HCT116 (cell line): ENCODE measurements around the gene CLEC18A. TPM values are rescaled to one million over a fixed set of nuclear protein-coding genes. Genes with fewer than 3 reads are reported as not detected.

Experiments
- ATAC-seq: fragments of 200-7000 bp; cut with Tn5 transposase; 2 replicates; pipeline ENCODE4 v1.9.1; 2020; ENCODE audit warnings: mild to moderate bottlenecking, moderate library complexity
- BruUV-seq: library from RNA; stranded (reverse); fragments of 400-500 nt; replicated peaks from 2 replicates; lab custom pipeline; 2021; lab: Mats Ljungman, UMichigan
- CTCF ChIA-PET: fragments of 300-600 bp; sonication (Branson Sonifier 250); formaldehyde crosslinking; loops from one replicate; lab custom pipeline; 2021; ENCODE audit warnings: antibody characterized with exemption; lab: Charles Lee
- POLR2A ChIA-PET: fragments of 300-600, 350-600 bp; sonication (Branson Sonifier 250); formaldehyde crosslinking; loops from one replicate; lab custom pipeline; 2021; ENCODE audit warnings: antibody characterized with exemption; lab: Charles Lee
- RAD21 ChIA-PET, 2 experiments: fragments of 300-600 bp; sonication (Branson Sonifier 250); formaldehyde crosslinking; loops; one replicate each; lab custom pipeline; 2023; ENCODE audit warnings: low total read pairs in 2 of 2; ENCODE audit not compliant: uncharacterized antibody in 2 of 2, unreplicated experiment in 2 of 2, low non-redundant PET in 1 of 2; lab: Charles Lee
- DNase-seq: peaks from one replicate; pipeline ENCODE4 v3.0.0-alpha.2; 2010; ENCODE audit warnings: low read depth, low spot score
- H2AFZ ChIP-seq: fragments of 200-600 bp; shearing (Covaris generic), sonication (generic); 2 replicates; pipeline ENCODE4 v1.6.1; 2017; ENCODE audit warnings: low read depth, mixed run types, mixed read lengths, antibody characterized with exemption, low read length; ENCODE audit not compliant: poor library complexity, severe bottlenecking
- H3K27ac ChIP-seq: 2 replicates; pipeline ENCODE4 v1.5.1; 2012; ENCODE audit warnings: low read depth, low read length
- H3K27me3 ChIP-seq: fragments of 200-600 bp; sonication (generic); 2 replicates; pipeline ENCODE4 v1.6.1; 2016; ENCODE audit warnings: mixed run types, low read length, mixed read lengths; ENCODE audit not compliant: insufficient read depth
- H3K36me3 ChIP-seq, 2 experiments: fragments of 200-500 bp in 1 of 2; fragments of 200-600 bp in 1 of 2; sonication (Bioruptor generic) in 1 of 2; sonication (generic) in 1 of 2; 2 replicates each; pipeline versions ENCODE4 v1.5.1 to v1.6.1; 2014 to 2016; ENCODE audit warnings: low read length in 2 of 2, inconsistent platforms in 1 of 2, mixed read lengths in 1 of 2, mixed run types in 1 of 2; ENCODE audit not compliant: insufficient read depth in 2 of 2, control insufficient read depth in 1 of 2
- H3K4me1 ChIP-seq, 2 experiments: fragments of 200-600 bp in 1 of 2; sonication (generic) in 1 of 2; 2 replicates each; pipeline versions ENCODE4 v1.5.1 to v1.6.1; 2012 to 2017; ENCODE audit warnings: low read length in 2 of 2, inconsistent platforms in 1 of 2, mild to moderate bottlenecking in 1 of 2, mixed read lengths in 1 of 2, mixed run types in 1 of 2, moderate library complexity in 1 of 2; ENCODE audit not compliant: insufficient read depth in 2 of 2, control insufficient read depth in 1 of 2
- H3K4me2 ChIP-seq: fragments of 200-600 bp; sonication (generic); 2 replicates; pipeline ENCODE4 v1.6.1; 2017; ENCODE audit warnings: mixed run types, low read length, mixed read lengths
- H3K4me3 ChIP-seq, 2 experiments: fragments of 200-600 bp in 1 of 2; sonication (generic) in 1 of 2; replicated peaks in 1 of 2; 2 replicates each; pipeline ENCODE4 v1.5.1; 2011 to 2016; ENCODE audit warnings: low read length in 2 of 2, control low read depth in 1 of 2, low read depth in 1 of 2, mild to moderate bottlenecking in 1 of 2, mixed read lengths in 1 of 2, mixed run types in 1 of 2
- H3K79me2 ChIP-seq: fragments of 200-600 bp; sonication (generic); 2 replicates; pipeline ENCODE4 v1.6.1; 2017; ENCODE audit warnings: mild to moderate bottlenecking, mixed run types, low read length, moderate library complexity, mixed read lengths; ENCODE audit not compliant: insufficient read depth
- H3K9ac ChIP-seq: fragments of 200-600 bp; sonication (generic); 2 replicates; pipeline ENCODE4 v1.6.1; 2016; ENCODE audit warnings: low read length, mixed read lengths
- H3K9me2 ChIP-seq: fragments of 200-600 bp; sonication (generic), shearing (Covaris generic); 2 replicates; pipeline ENCODE4 v1.6.1; 2017; ENCODE audit warnings: mixed run types, mild to moderate bottlenecking, moderate library complexity; ENCODE audit not compliant: insufficient read depth
- H3K9me3 ChIP-seq, 2 experiments: fragments of 200-500 bp in 1 of 2; fragments of 200-600 bp in 1 of 2; sonication (Bioruptor generic) in 1 of 2; sonication (generic) in 1 of 2; 2 replicates each; pipeline ENCODE4 v1.6.1; 2014 to 2017; ENCODE audit warnings: low read length in 2 of 2, mixed read lengths in 2 of 2, inconsistent platforms in 1 of 2, low read depth in 1 of 2, mild to moderate bottlenecking in 1 of 2, mixed run types in 1 of 2, moderate library complexity in 1 of 2; ENCODE audit not compliant: control insufficient read depth in 1 of 2, insufficient read depth in 1 of 2
- H4K20me1 ChIP-seq: fragments of 200-600 bp; sonication (generic), shearing (Covaris generic); 2 replicates; pipeline ENCODE4 v1.6.1; 2017; ENCODE audit warnings: mixed run types, mild to moderate bottlenecking, moderate library complexity; ENCODE audit not compliant: insufficient read depth
- CEBPB ChIP-seq: IDR thresholded peaks from 2 replicates; pipeline ENCODE4 v1.6.1; 2012; ENCODE audit warnings: low read depth
- CTCF ChIP-seq, 3 experiments: fragments of 200-600 bp in 1 of 3; sonication (generic) in 1 of 3; IDR thresholded peaks in 2 of 3; conservative IDR thresholded peaks in 1 of 3; 2 replicates each; pipeline ENCODE4 v1.5.1; 2012 to 2017; ENCODE audit warnings: low read depth in 2 of 3, low read length in 2 of 3, antibody characterized with exemption in 1 of 3, borderline replicate concordance in 1 of 3, control low read depth in 1 of 3, mild to moderate bottlenecking in 1 of 3, mixed read lengths in 1 of 3, mixed run types in 1 of 3, moderate library complexity in 1 of 3; ENCODE audit not compliant: insufficient read depth in 1 of 3
- EGR1 ChIP-seq: IDR thresholded peaks from 2 replicates; pipeline ENCODE4 v1.6.1; 2012; ENCODE audit warnings: low read depth
- EZH2 ChIP-seq: fragments of 200-600 bp; sonication (generic); IDR thresholded peaks from 2 replicates; pipeline ENCODE4 v1.6.1; 2017; ENCODE audit warnings: antibody characterized with exemption, mixed run types
- EZH2phosphoT487 ChIP-seq: fragments of 200-600 bp; IDR thresholded peaks from 2 replicates; pipeline ENCODE4 v1.6.1; 2018; ENCODE audit warnings: antibody characterized with exemption, borderline replicate concordance
- FOSL1 ChIP-seq: IDR thresholded peaks from 2 replicates; pipeline ENCODE4 v1.6.1; 2012; ENCODE audit warnings: low read depth
- JUND ChIP-seq: IDR thresholded peaks from 2 replicates; pipeline ENCODE4 v1.6.1; 2012
- POLR2A ChIP-seq: IDR thresholded peaks from 2 replicates; pipeline ENCODE4 v1.7.0; 2011; ENCODE audit warnings: borderline replicate concordance; ENCODE audit not compliant: insufficient read depth, insufficient read length; ENCODE audit errors: extremely low read depth
- RAD21 ChIP-seq: IDR thresholded peaks from 2 replicates; pipeline ENCODE4 v1.6.1; 2012; ENCODE audit warnings: low read depth, mild to moderate bottlenecking
- SIN3A ChIP-seq: IDR thresholded peaks from 2 replicates; pipeline ENCODE4 v1.6.1; 2012; ENCODE audit warnings: low read depth
- SP1 ChIP-seq: IDR thresholded peaks from 2 replicates; pipeline ENCODE4 v1.6.1; 2012; ENCODE audit warnings: low read depth
- TCF7L2 ChIP-seq: IDR thresholded peaks from 2 replicates; pipeline ENCODE4 v1.7.0; 2011; ENCODE audit warnings: borderline replicate concordance, inconsistent platforms; ENCODE audit not compliant: insufficient read depth, insufficient read length; ENCODE audit errors: extremely low read depth
- YY1 ChIP-seq: IDR thresholded peaks from 2 replicates; pipeline ENCODE4 v1.6.1; 2011; ENCODE audit warnings: low read length, low read depth, moderate library complexity, mild to moderate bottlenecking; ENCODE audit not compliant: insufficient replicate concordance; ENCODE audit errors: extremely low read depth
- ZFX ChIP-seq: fragments of 450-650 bp; IDR thresholded peaks from 2 replicates; pipeline ENCODE4 v1.6.1; 2017
- intact Hi-C: fragments of 100-400 bp; cut with micrococcal nuclease; formaldehyde crosslinking; loops from 2 replicates; pipeline ENCODE4 v1.10.0; 2022
- total RNA-seq: library from RNA; stranded (reverse); gene quantifications from one replicate; pipeline ENCODE4 v1.2.1, GENCODE V29; 2021; ENCODE audit not compliant: unreplicated experiment
- TF ChIP-seq, protein P1 (sequence below): IDR thresholded peaks from 2 replicates; pipeline ENCODE4 v1.6.1; 2012

Gene CLEC18A
- total RNA-seq, 1 experiment from 2014 or later, result 1.0 TPM

DNA sequence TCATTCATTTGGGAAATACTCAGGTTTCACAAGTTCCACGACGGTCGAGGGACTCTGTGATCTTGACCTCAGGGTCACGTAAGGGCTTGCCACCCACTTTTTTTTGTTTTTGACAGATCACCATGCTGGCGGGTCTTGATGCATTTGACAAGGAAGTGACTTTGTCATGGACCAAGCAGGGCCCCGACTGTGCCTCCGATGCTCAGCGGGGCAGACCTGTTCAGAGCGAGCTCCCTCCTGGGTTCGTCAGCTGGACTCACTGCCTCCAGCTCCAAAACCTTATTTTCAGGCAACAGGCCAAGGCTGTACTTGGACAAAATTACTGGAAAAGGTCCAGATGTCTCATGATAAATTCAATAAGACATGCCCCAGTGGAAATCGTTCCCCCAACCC, 9.0 kb upstream of the CLEC18A start:
- Histone ChIP-seq H2AFZ (no peak overlapping the region), H4K20me1 (no peaks in the 10 kb centered on the region), H3K4me3 (no peak overlapping the region), H3K27me3 (no peaks in the 10 kb centered on the region), H3K27ac (no peak overlapping the region), H3K9ac (no peak overlapping the region), H3K79me2 (no peaks in the 10 kb centered on the region), H3K4me2 (no peak overlapping the region), H3K9me3 (no peaks in the 10 kb centered on the region), H3K9me2 (no peaks in the 10 kb centered on the region)
- BruUV-seq, result no TSS peak
- CTCF ChIA-PET, result interaction anchor here (1.9 kb wide), 1 partner anchor 12 kb away, joined by 7 read pairs; no protein-coding TSS in a partner anchor
- intact Hi-C loops, result no loop called here
- DNase-seq (no peak), ATAC-seq (no peak)
- RAD21 ChIA-PET, result no interaction called here
- POLR2A ChIA-PET, result no interaction called here
- no peak for TF ChIP-seq TCF7L2
- no peak for TF ChIP-seq CTCF (IDR thresholded peaks at IDR 0.05 in 2 of 3, conservative IDR thresholded peaks at IDR 0.05 in 1 of 3; ENCODE audit: borderline replicate concordance in 1 of 3, insufficient read depth in 1 of 3, low read depth in 2 of 3, low read length in 2 of 3)
- no peak for TF ChIP-seq EZH2
- TF ChIP-seq EZH2phosphoT487, result no peak
- no peak for TF ChIP-seq JUND
- no peak for TF ChIP-seq FOSL1
- TF ChIP-seq SP1, result no peak
- TF ChIP-seq, all 23 proteins: peak for 0
- no peaks in the 10 kb centered on the region for H3K4me1 ChIP-seq
- no peaks in the 10 kb centered on the region; a peak in 1 of 4 replicates for H3K36me3 ChIP-seq

GRCh38 chr16:69942627-69943170, 8.4 kb upstream of the CLEC18A start:
- Histone ChIP-seq H3K9ac (no peak overlapping the region), H3K27ac (no peak overlapping the region), H2AFZ (no peak overlapping the region), H3K4me2 (no peak overlapping the region), H3K4me1 (no peaks in the 10 kb centered on the region), H3K9me2 (no peaks in the 10 kb centered on the region), H4K20me1 (no peaks in the 10 kb centered on the region), H3K79me2 (no peaks in the 10 kb centered on the region), H3K9me3 (no peaks in the 10 kb centered on the region), H3K36me3 (no peaks in the 10 kb centered on the region), H3K27me3 (no peaks in the 10 kb centered on the region), H3K4me3 (no peak overlapping the region)
- ChIA-PET POLR2A (no interaction called here), CTCF (interaction anchor here (1.9 kb wide), 1 partner anchor 12 kb away, joined by 7 read pairs; no protein-coding TSS in a partner anchor), RAD21 (no interaction called here)
- ATAC-seq (no peak), DNase-seq (no peak)
- no TSS peak for BruUV-seq
- intact Hi-C loops, result no loop called here
- TF ChIP-seq JUND (no peak), ZFX (no peak), SIN3A (no peak), CEBPB (no peak), EZH2phosphoT487 (no peak), YY1 (no peak), RAD21 (no peak), SP1 (no peak), CTCF (IDR thresholded peaks at IDR 0.05 in 2 of 3, conservative IDR thresholded peaks at IDR 0.05 in 1 of 3; ENCODE audit: borderline replicate concordance in 1 of 3, insufficient read depth in 1 of 3, low read depth in 2 of 3, low read length in 2 of 3) (no peak), EGR1 (no peak), POLR2A (no peak)
- TF ChIP-seq, protein P1, sequence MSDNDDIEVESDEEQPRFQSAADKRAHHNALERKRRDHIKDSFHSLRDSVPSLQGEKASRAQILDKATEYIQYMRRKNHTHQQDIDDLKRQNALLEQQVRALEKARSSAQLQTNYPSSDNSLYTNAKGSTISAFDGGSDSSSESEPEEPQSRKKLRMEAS, result no peak
